Measurements from ENCODE around the gene ENO2. TPM values are rescaled to one million over a fixed set of nuclear protein-coding genes. Genes with fewer than 3 reads are reported as not detected.
A peak's percentile ranks its signal among the peaks of the same experiment; 100 is the strongest.

The ENO2 gene
- total RNA-seq, 1 experiment from 2014 or later: 138 TPM

DNA sequence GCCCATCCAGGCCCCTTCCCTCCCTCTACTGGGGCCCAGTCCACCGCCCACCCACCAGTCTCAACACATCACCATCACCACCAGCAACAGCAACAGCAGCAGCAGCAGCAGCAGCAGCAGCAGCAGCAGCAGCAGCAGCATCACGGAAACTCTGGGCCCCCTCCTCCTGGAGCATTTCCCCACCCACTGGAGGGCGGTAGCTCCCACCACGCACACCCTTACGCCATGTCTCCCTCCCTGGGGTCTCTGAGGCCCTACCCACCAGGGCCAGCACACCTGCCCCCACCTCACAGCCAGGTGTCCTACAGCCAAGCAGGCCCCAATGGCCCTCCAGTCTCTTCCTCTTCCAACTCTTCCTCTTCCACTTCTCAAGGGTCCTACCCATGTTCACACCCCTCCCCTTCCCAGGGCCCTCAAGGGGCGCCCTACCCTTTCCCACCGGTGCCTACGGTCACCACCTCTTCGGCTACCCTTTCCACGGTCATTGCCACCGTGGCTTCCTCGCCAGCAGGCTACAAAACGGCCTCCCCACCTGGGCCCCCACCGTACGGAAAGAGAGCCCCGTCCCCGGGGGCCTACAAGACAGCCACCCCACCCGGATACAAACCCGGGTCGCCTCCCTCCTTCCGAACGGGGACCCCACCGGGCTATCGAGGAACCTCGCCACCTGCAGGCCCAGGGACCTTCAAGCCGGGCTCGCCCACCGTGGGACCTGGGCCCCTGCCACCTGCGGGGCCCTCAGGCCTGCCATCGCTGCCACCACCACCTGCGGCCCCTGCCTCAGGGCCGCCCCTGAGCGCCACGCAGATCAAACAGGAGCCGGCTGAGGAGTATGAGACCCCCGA, 22.5 kb downstream of the ENO2 start:
- BruUV-seq (replicated peaks): TSS peak; percentile 36
- POLR2A ChIA-PET (ENCODE audit: low non-redundant PET): interaction anchor here (0.7 to 1.1 kb wide), 2 partner anchors 66 to 248 kb away, joined by 3 to 4 read pairs; partner anchors contain the start of gene ZNF384
- no peak for DNase-seq (ENCODE audit: low spot score)
- peak overlapping the region; percentile 62 for H3K4me3 ChIP-seq (ENCODE audit: low read depth, low read length, poor library complexity, severe bottlenecking)
- H3K9me3 ChIP-seq (ENCODE audit: low read depth, low read length, poor library complexity, severe bottlenecking): no peaks in the 10 kb centered on the region
- H3K27me3 ChIP-seq (replicated peaks; ENCODE audit: insufficient read depth, low read depth, low read length, poor library complexity): no peaks in the 10 kb centered on the region
- H3K4me1 ChIP-seq (ENCODE audit: insufficient read depth, low read length, poor library complexity, severe bottlenecking): peaks cover 16% of the 10 kb centered on the region
- intact Hi-C loops (cut with micrococcal nuclease; ENCODE audit: unreplicated experiment): loop anchor here (5.0 kb wide), 2 partner anchors 65 to 185 kb away; partner anchors contain the start of genes MLF2 and SPSB2
- CTCF ChIA-PET: interaction anchor here (0.9 to 1.6 kb wide), 2 partner anchors 64 to 68 kb away, joined by 4 read pairs; partner anchors contain the start of gene SPSB2
- no peak for TF ChIP-seq EZH2 (IDR thresholded peaks at IDR 0.05; ENCODE audit: borderline replicate concordance, low read depth, low read length, poor library complexity, severe bottlenecking)
- TF ChIP-seq, protein P1, sequence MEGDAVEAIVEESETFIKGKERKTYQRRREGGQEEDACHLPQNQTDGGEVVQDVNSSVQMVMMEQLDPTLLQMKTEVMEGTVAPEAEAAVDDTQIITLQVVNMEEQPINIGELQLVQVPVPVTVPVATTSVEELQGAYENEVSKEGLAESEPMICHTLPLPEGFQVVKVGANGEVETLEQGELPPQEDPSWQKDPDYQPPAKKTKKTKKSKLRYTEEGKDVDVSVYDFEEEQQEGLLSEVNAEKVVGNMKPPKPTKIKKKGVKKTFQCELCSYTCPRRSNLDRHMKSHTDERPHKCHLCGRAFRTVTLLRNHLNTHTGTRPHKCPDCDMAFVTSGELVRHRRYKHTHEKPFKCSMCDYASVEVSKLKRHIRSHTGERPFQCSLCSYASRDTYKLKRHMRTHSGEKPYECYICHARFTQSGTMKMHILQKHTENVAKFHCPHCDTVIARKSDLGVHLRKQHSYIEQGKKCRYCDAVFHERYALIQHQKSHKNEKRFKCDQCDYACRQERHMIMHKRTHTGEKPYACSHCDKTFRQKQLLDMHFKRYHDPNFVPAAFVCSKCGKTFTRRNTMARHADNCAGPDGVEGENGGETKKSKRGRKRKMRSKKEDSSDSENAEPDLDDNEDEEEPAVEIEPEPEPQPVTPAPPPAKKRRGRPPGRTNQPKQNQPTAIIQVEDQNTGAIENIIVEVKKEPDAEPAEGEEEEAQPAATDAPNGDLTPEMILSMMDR (conservative IDR thresholded peaks at IDR 0.05; ENCODE audit: low read depth, low read length): no peak
- H3K36me3 ChIP-seq (ENCODE audit: insufficient read depth, low read length, poor library complexity, severe bottlenecking): peaks cover 65% of the 10 kb centered on the region
- peak overlapping the region; percentile 98 for H3K27ac ChIP-seq (ENCODE audit: low read depth, low read length, poor library complexity, severe bottlenecking)

DNA sequence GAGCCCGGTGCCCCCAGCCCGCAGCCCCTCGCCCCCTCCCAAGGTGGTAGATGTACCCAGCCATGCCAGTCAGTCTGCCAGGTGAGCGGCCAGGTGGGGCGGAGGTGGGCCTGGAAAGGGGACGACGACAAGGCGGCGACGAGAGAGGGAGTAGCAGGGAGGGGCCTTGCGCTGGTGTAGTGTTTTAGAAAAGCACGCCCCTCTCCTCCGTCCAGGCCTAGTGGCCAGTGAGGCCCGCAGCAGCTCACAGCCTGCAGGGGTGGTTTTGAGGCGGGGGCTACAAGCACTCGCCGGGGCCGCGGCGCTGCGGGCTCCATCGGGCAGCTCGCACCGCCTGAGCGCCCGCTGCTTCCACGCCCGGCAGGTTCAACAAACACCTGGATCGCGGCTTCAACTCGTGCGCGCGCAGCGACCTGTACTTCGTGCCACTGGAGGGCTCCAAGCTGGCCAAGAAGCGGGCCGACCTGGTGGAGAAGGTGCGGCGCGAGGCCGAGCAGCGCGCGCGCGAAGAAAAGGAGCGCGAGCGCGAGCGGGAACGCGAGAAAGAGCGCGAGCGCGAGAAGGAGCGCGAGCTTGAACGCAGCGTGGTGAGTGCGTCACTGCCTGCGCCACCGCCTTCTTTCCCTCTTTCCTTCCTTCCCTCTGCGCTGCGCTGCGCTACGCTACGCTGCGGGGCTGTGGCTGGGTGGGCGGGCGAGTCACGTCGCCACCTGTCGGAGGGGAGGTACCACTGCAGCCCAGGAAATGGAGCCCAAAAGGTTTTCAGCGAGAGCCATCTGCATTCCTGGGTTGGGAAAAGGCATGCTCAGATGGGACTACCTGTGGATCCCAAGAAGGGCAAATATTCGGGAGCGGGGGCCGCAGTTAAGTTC, 23.3 kb downstream of the ENO2 start:
- Histone ChIP-seq H3K36me3 (ENCODE audit: insufficient read depth, low read length, poor library complexity, severe bottlenecking) (peaks cover 65% of the 10 kb centered on the region), H3K4me3 (ENCODE audit: low read depth, low read length, poor library complexity, severe bottlenecking) (peak overlapping the region; percentile 62), H3K27ac (ENCODE audit: low read depth, low read length, poor library complexity, severe bottlenecking) (peak overlapping the region; percentile 98), H3K27me3 (replicated peaks; ENCODE audit: insufficient read depth, low read depth, low read length, poor library complexity) (no peaks in the 10 kb centered on the region), H3K9me3 (ENCODE audit: low read depth, low read length, poor library complexity, severe bottlenecking) (no peaks in the 10 kb centered on the region), H3K4me1 (ENCODE audit: insufficient read depth, low read length, poor library complexity, severe bottlenecking) (peaks cover 16% of the 10 kb centered on the region)
- BruUV-seq (replicated peaks): TSS peak; percentile 70
- no peak for TF ChIP-seq EZH2 (IDR thresholded peaks at IDR 0.05; ENCODE audit: borderline replicate concordance, low read depth, low read length, poor library complexity, severe bottlenecking)
- TF ChIP-seq, protein P1 (conservative IDR thresholded peaks at IDR 0.05; ENCODE audit: low read depth, low read length): peak; percentile 99
- CTCF ChIA-PET: interaction anchor here (0.5 to 1.6 kb wide), 6 partner anchors 12 to 134 kb away, joined by 3 to 11 read pairs (median 4); partner anchors contain the start of genes LRRC23 and SPSB2
- intact Hi-C loops (cut with micrococcal nuclease; ENCODE audit: unreplicated experiment): loop anchor here (2.0 to 5.0 kb wide), 3 partner anchors 13 to 185 kb away; partner anchors contain the start of genes MLF2 and SPSB2
- peak; percentile 98 for DNase-seq (ENCODE audit: low spot score)
- POLR2A ChIA-PET (ENCODE audit: low non-redundant PET): interaction anchor here (0.6 to 1.1 kb wide), 2 partner anchors 67 to 248 kb away, joined by 3 to 4 read pairs; partner anchors contain the start of gene ZNF384

Measured in A673 (cell line).